HG03565 (cell line): ENCODE data around the gene SNX12.

Experiments used
- ATAC-seq: cut with Tn5 transposase; IDR thresholded peaks from one replicate; pipeline ENCODE4 v1.9.1; 2021; ENCODE audit warnings: mild to moderate bottlenecking, moderate library complexity; ENCODE audit not compliant: unreplicated experiment

SNX12 gene

GRCh38 chrX:71068044-71068918 lies at the start of gene SNX12:
Gene SNX12 (minus strand): TSS chrX:71068334. CDS start chrX:71068306, 28 bp downstream.
- ATAC-seq, result peak; percentile 97

GRCh38 chrX:71117358-71117757 lies 49.2 kb upstream of the SNX12 start:
- no peak for ATAC-seq

DNA sequence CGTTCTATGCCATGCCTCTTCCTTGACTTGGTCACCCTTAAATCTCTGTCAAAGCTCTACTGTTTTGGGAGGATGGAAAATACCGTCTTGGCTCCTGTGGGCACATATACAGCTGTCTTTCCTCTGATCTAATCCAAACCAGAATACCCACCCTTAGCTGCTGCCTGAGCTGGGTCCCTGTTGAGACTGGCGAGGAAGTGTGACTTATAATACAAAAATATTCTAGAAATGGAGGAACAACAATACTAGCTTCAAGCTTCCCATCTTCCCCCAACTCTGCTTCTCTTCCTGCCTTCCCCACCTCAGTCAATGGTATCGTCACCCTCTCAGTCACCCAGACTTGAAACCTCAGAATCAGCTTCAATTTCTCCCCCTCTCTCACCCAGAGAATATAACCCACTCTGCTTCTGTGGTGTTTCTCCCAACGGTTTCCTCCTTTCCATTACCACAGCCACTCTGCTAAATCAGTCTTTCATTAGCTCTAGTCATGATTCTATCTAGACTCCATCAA lies 43.8 kb upstream of the SNX12 start:
- no peak for ATAC-seq

DNA sequence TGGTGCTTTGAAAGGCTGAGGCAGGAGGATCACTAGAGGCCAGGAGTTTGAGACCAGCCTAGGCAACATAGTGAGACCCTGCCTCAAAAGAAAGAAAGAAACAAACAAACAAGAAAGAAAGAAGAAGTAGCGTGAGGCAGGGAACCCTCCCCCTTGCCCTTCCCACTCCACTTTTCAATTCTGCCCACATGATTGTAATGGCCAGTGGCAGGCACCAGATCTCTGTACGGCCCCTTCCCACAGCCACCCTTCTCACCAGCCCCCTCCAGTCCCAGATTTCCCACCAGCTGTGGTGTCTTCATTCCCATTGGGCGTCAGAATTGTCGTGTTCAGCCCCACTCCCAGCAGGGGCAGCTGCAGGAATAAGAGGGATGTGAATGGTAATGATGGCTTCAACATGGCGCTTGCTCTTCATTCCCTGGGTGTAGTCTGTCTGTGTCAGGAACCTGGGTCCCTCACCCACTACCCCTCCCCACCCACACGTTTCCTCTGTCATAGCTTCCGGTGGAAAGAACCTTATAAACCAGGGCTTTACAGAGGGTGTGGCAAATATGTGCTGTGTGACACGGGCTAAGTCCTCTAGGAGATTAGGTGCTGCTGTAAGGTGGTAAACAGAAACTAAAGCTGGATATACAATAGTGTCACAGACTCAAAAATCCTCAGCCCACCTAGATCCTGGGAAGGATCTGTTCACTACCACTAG lies 43.2 kb upstream of the SNX12 start, which contains the start of gene IL2RG:
Gene IL2RG, minus strand, starts transcription at position 437 of the 703 bp plus-strand sequence. Its CDS starts 38 bp downstream, at position 399.
- peak; percentile 91 for ATAC-seq

DNA sequence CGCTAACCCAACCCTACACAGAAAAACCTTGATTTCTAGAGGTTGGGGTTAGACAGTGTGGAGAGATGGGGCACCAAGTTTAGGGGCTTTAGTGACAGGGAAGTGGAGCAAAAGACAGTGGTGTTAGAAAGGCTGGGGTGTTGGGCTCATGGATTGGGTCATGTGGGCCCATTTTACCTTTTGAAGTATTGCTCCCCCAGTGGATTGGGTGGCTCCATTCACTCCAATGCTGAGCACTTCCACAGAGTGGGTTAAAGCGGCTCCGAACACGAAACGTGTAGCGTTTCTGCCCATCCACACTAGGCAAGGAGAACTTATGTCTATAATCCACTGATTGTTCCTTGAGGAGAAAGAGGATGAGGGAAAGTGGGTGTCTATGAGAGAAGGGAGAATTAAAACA lies 40.9 kb upstream of the SNX12 start:
- no peak for ATAC-seq

- ATAC-seq, result no peak
Observed at GRCh38 chrX:71107762-71108360, 39.7 kb upstream of the SNX12 start.

DNA sequence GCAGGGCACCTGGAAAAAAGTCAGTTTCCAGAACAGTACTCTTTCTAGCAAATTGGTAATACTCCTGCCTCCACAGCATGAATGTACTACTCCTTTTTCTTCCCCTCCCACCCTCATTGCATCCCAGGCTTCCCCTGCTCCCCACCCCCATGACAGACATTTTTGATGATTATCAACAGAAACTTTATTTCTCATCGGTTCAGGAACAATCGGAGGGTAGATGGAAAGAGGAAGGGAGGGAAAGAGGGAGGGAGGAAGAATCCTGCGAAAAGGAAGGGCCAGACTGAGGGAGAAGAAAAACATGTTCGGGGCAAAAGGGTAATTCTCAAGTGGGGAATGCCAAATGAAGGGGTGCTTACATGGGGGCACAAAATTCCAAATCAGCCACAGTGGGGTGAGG lies 39.1 kb upstream of the SNX12 start:
- no peak for ATAC-seq

GRCh38 chrX:71106427-71106826 lies 38.3 kb upstream of the SNX12 start, which contains the start of gene CXorf65:
Gene CXorf65 (minus strand): TSS chrX:71106740. CDS start chrX:71106556, 184 bp downstream.
- no peak for ATAC-seq

GRCh38 chrX:71105628-71106027 lies 37.5 kb upstream of the SNX12 start:
- no peak for ATAC-seq

- ATAC-seq, result no peak
Observed at GRCh38 chrX:71103110-71103983, 35.2 kb upstream of the SNX12 start.

- ATAC-seq, result no peak
Observed at GRCh38 chrX:71102292-71102691, 34.2 kb upstream of the SNX12 start.

DNA sequence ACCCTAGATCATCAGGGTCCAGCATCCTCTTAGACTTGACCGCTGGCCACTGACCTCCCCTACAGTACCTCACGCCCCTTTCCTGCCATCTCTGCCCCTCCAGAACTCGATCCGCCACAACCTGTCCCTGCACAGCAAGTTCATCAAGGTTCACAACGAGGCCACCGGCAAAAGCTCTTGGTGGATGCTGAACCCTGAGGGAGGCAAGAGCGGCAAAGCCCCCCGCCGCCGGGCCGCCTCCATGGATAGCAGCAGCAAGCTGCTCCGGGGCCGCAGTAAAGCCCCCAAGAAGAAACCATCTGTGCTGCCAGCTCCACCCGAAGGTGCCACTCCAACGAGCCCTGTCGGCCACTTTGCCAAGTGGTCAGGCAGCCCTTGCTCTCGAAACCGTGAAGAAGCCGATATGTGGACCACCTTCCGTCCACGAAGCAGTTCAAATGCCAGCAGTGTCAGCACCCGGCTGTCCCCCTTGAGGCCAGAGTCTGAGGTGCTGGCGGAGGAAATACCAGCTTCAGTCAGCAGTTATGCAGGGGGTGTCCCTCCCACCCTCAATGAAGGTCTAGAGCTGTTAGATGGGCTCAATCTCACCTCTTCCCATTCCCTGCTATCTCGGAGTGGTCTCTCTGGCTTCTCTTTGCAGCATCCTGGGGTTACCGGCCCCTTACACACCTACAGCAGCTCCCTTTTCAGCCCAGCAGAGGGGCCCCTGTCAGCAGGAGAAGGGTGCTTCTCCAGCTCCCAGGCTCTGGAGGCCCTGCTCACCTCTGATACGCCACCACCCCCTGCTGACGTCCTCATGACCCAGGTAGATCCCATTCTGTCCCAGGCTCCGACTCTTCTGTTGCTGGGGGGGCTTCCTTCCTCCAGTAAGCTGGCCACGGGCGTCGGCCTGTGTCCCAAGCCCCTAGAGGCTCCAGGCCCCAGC lies 32.7 kb upstream of the SNX12 start:
- no peak for ATAC-seq

DNA sequence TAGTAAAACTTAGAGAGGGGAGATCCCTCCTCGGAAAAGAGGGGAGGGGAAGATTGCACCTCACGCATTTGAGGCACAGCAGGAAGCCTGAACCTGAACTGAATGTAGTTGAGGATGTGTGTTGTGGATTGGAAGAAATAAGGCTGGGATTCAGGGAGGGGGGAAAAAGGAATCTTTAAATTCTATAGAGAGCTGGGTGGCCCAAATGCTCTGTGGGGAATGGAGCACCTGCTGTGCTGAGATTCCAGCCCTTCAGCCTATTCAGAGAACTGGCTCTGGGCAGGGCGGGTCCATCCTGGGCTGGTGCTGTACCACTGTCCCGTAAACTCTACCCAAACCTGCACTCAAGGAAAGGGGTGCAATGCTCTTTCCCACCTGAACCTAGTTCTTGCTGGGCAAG lies 31.6 kb upstream of the SNX12 start:
- ATAC-seq, result no peak

GRCh38 chrX:71098951-71099506 lies 30.9 kb upstream of the SNX12 start:
- no peak for ATAC-seq

DNA sequence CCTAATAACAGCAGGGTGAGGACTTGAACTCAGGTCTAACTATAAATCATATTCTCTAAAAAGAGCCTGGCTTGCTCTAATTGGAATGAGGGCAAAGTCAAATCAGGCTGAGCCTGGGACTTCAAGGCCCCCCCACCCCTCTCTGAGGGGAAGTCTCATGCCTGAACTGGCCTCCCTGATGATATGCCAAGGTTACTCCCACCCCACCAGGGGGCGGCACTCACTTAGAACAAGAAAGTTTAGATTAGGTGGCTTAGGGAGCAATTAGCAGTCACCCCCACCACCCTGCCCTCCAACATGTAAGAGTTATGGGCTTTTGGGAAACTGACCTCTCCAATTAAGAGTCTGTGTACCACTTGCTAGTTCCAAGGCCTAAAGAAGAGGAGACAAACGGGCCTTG lies 30.2 kb upstream of the SNX12 start:
- ATAC-seq, result no peak

DNA sequence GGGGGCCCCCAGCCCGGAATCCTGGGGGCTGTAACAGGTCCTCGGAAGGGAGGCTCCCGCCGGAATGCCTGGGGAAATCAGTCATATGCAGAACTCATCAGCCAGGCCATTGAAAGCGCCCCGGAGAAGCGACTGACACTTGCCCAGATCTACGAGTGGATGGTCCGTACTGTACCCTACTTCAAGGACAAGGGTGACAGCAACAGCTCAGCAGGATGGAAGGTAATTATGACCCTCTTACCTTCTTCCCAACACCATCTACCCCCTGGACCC lies 28.6 kb upstream of the SNX12 start:
- no peak for ATAC-seq

- ATAC-seq, result no peak
Observed at GRCh38 chrX:71095981-71096759, 28.0 kb upstream of the SNX12 start.

- ATAC-seq, result peak; percentile 95
Observed at GRCh38 chrX:71095555-71095980, 27.4 kb upstream of the SNX12 start, which contains the start of gene FOXO4. Gene FOXO4 (plus strand): TSS chrX:71095851. CDS start chrX:71096529, 678 bp downstream.
